ENCODE data around the gene PRKCH.

DNA sequence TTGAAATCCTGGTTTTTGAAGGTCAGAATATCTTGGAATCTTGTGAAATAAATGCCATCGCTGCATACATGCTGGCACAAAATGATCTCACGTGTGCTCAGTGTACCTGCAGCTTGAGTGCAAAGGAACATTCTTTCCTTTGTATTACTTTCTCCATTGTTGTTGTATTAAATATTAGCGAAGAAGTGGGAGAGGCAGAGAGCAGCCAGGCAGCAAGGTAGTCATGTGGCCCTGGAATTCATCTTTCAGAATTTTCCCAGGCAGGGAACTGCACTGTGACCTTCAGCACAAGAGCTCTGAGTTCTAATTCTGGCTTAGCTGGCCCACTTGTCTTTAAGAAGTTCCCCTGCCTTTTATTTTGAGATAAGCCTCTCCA lies 145.5 kb downstream of the PRKCH start:
- TF ChIP-seq, protein P1, sequence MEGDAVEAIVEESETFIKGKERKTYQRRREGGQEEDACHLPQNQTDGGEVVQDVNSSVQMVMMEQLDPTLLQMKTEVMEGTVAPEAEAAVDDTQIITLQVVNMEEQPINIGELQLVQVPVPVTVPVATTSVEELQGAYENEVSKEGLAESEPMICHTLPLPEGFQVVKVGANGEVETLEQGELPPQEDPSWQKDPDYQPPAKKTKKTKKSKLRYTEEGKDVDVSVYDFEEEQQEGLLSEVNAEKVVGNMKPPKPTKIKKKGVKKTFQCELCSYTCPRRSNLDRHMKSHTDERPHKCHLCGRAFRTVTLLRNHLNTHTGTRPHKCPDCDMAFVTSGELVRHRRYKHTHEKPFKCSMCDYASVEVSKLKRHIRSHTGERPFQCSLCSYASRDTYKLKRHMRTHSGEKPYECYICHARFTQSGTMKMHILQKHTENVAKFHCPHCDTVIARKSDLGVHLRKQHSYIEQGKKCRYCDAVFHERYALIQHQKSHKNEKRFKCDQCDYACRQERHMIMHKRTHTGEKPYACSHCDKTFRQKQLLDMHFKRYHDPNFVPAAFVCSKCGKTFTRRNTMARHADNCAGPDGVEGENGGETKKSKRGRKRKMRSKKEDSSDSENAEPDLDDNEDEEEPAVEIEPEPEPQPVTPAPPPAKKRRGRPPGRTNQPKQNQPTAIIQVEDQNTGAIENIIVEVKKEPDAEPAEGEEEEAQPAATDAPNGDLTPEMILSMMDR (IDR thresholded peaks at IDR 0.05) = no peak
- TF ChIP-seq POLR2A (IDR thresholded peaks at IDR 0.05) = no peak
